ENCODE data around the gene SULT1E1.

SULT1E1 gene

DNA sequence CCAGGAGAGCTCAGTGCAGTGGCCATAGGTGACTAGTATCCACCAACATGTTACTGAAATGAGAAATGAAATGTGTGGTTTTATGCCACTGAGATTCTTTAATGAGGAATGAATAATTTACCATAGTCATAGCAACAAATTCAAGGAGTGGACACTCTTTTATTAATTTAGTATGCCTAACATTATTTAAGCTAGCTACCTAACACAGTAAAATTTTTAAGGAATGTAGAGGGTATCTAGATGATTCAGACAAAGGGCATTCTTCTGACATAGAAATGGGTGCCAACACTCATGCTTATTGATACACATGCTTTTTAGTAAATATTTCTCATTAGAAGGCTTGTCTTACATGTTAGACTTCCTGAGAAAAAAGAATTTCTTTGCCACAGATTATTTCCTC, 66.2 kb downstream of the SULT1E1 start:
- DNase-seq (ENCODE audit: low spot score), result no peak
